Naive thymus-derived CD4-positive, alpha-beta T cell (primary cell): Measurements from ENCODE around the gene ASB16. TPM values are rescaled to one million over a fixed set of nuclear protein-coding genes. Genes with fewer than 3 reads are reported as not detected.
"Not testable (repeated sequence)": the region's sequence is repeated elsewhere in the genome, so short reads cannot be mapped to it uniquely, and the experiment has no call there.

ENCODE experiments used
- ATAC-seq: fragments of 150-1000 bp; cut with Tn5 transposase; 2 replicates; pipeline ENCODE4 v1.10.0; 2021; ENCODE audit warnings: mild to moderate bottlenecking, moderate library complexity
- CTCF ChIA-PET: fragments of 350-600 bp; sonication (Branson Sonifier 250); formaldehyde crosslinking; loops from one replicate; lab custom pipeline; 2021; ENCODE audit warnings: antibody characterized with exemption; lab: Charles Lee
- POLR2A ChIA-PET: fragments of 350-600 bp; sonication (Branson Sonifier 250); formaldehyde crosslinking; loops from one replicate; lab custom pipeline; 2021; ENCODE audit warnings: antibody characterized with exemption, inconsistent platforms; lab: Charles Lee
- DNase-seq, 9 donors: peaks; one replicate each; pipeline versions ENCODE4 v3.0.0 to v3.0.0-alpha.2; 2020 to 2022; ENCODE audit warnings: mixed read lengths in 1 of 9
- H3K27ac ChIP-seq: one replicate; pipeline ENCODE4 v1.7.0; 2013; ENCODE audit warnings: mild to moderate bottlenecking, low read depth, low read length, moderate library complexity
- H3K27me3 ChIP-seq, 2 donors: one replicate each; pipeline ENCODE4 v1.7.0; 2013; ENCODE audit warnings: low read length in 2 of 2, mild to moderate bottlenecking in 2 of 2, moderate library complexity in 2 of 2; ENCODE audit not compliant: control insufficient read depth in 2 of 2, insufficient read depth in 2 of 2
- H3K36me3 ChIP-seq, 3 experiments: 1 replicate in 2 of 3; 2 replicates in 1 of 3; pipeline ENCODE4 v1.7.0; 2013; ENCODE audit warnings: low read length in 3 of 3, mild to moderate bottlenecking in 3 of 3, moderate library complexity in 1 of 3; ENCODE audit not compliant: insufficient read depth in 3 of 3, control insufficient read depth in 2 of 3
- H3K4me1 ChIP-seq, 2 donors: one replicate each; pipeline ENCODE4 v1.7.0; 2013; ENCODE audit warnings: low read length in 2 of 2, mild to moderate bottlenecking in 2 of 2, moderate library complexity in 1 of 2; ENCODE audit not compliant: control insufficient read depth in 2 of 2, insufficient read depth in 2 of 2
- H3K4me3 ChIP-seq: 2 replicates; pipeline ENCODE4 v1.7.0; 2013; ENCODE audit warnings: mild to moderate bottlenecking, low read length
- H3K9me3 ChIP-seq, 3 experiments: 1 replicate in 2 of 3; 2 replicates in 1 of 3; pipeline ENCODE4 v1.7.0; 2013; ENCODE audit warnings: low read length in 3 of 3; ENCODE audit not compliant: control insufficient read depth in 2 of 3
- H3K27ac Mint-ChIP-seq, 9 donors: one replicate each; pipeline ENCODE4 v1.8.0; 2020 to 2022; ENCODE audit warnings: mixed read lengths in 9 of 9, mild to moderate bottlenecking in 8 of 9, moderate library complexity in 5 of 9, inconsistent platforms in 2 of 9
- H3K27me3 Mint-ChIP-seq, 5 donors: one replicate each; pipeline ENCODE4 v1.8.0; 2021 to 2022; ENCODE audit warnings: mixed read lengths in 5 of 5, mild to moderate bottlenecking in 1 of 5
- H3K36me3 Mint-ChIP-seq, 5 donors: one replicate each; pipeline ENCODE4 v1.8.0; 2020 to 2022; ENCODE audit warnings: mixed read lengths in 5 of 5, mild to moderate bottlenecking in 3 of 5, inconsistent platforms in 1 of 5
- H3K4me1 Mint-ChIP-seq, 7 donors: one replicate each; pipeline ENCODE4 v1.8.0; 2020 to 2022; ENCODE audit warnings: mixed read lengths in 7 of 7, mild to moderate bottlenecking in 3 of 7, inconsistent platforms in 1 of 7
- H3K4me3 Mint-ChIP-seq, 10 donors: one replicate each; pipeline ENCODE4 v1.8.0; 2020 to 2022; ENCODE audit warnings: mild to moderate bottlenecking in 10 of 10, mixed read lengths in 10 of 10, moderate library complexity in 6 of 10, inconsistent platforms in 2 of 10
- H3K9me3 Mint-ChIP-seq, 11 donors: one replicate each; pipeline ENCODE4 v1.8.0; 2020 to 2022; ENCODE audit warnings: mixed read lengths in 11 of 11, mild to moderate bottlenecking in 4 of 11, inconsistent platforms in 1 of 11, moderate library complexity in 1 of 11
- intact Hi-C, 2 donors: fragments of 100-400 bp; cut with micrococcal nuclease; formaldehyde crosslinking; loops; one replicate each; pipeline ENCODE4 v1.15.1; 2023
- polyA plus RNA-seq, 2 donors: library from polyadenylated mRNA; unstranded; fragments of 300-500 nt; fragmentation: Illumina TruSeq; gene quantifications; one replicate each; pipeline ENCODE4 v1.2.3, GENCODE V29; 2021
- total RNA-seq, 6 experiments: library from RNA in 5 of 6; stranded (reverse) in 5 of 6; gene quantifications; 1 replicate in 5 of 6; 2 replicates in 1 of 6; pipeline ENCODE4 v1.2.3 and lab custom pipeline; 2021 to 2026

ASB16 gene
- total and polyA plus RNA-seq, 7 experiments from 2014 or later = 0.08 to 0.34 TPM; not detected in 5

DNA sequence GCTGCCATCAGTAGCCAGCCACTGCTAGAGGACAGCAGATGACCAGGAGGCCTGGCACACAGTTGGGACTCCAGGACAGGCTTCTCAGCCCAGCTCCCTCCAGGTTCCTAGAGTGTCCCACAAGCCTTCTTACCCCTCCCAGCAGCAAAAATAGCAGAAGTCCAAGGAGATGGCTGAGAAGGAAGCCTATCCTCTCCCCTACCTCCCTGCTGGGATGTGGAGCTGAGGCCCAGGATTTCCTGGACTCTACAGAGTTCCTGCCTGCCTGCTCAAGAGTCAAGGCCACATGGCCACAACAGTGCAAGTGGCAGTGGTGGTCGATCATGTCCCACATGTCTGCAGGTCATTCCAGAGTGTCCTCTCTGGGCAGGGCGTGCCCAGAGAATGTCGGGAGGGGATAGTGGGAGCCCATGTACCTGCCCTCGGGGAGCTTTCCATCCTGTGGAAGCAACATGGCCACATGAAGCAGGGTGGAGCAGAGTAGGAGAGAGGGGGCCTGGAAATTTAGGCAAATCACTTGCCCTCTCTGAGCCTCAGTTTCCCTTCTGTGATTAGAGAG is 36.5 kb upstream of the ASB16 start:
- H3K4me3 Mint-ChIP-seq = no peak overlapping the region
- CTCF ChIA-PET = interaction anchor here (0.6 kb wide), 1 partner anchor 11 kb away, joined by 3 read pairs; the partner anchor contains the start of gene HDAC5
- peaks cover 0 to 24% (median 0%) of the 10 kb centered on the region in 7 donors for H3K4me1 Mint-ChIP-seq
- POLR2A ChIA-PET = interaction anchor here (1.5 kb wide), 1 partner anchor 11 kb away, joined by 6 read pairs; the partner anchor contains the start of gene HDAC5
- Histone ChIP-seq H3K27me3 (no peaks in the 10 kb centered on the region), H3K4me3 (no peak overlapping the region), H3K36me3 (no peaks in the 10 kb centered on the region), H3K4me1 (no peaks in the 10 kb centered on the region), H3K9me3 (no peaks in the 10 kb centered on the region), H3K27ac (no peak overlapping the region)
- no peaks in the 10 kb centered on the region for H3K36me3 Mint-ChIP-seq
- H3K9me3 Mint-ChIP-seq = peaks cover 0 to 2% (median 0%) of the 10 kb centered on the region in 11 donors
- DNase-seq (no peak), ATAC-seq (no peak)
- H3K27ac Mint-ChIP-seq = no peak overlapping the region
- peaks cover 0 to 5% (median 0%) of the 10 kb centered on the region in 5 donors for H3K27me3 Mint-ChIP-seq
- intact Hi-C loops = no loop called here

DNA sequence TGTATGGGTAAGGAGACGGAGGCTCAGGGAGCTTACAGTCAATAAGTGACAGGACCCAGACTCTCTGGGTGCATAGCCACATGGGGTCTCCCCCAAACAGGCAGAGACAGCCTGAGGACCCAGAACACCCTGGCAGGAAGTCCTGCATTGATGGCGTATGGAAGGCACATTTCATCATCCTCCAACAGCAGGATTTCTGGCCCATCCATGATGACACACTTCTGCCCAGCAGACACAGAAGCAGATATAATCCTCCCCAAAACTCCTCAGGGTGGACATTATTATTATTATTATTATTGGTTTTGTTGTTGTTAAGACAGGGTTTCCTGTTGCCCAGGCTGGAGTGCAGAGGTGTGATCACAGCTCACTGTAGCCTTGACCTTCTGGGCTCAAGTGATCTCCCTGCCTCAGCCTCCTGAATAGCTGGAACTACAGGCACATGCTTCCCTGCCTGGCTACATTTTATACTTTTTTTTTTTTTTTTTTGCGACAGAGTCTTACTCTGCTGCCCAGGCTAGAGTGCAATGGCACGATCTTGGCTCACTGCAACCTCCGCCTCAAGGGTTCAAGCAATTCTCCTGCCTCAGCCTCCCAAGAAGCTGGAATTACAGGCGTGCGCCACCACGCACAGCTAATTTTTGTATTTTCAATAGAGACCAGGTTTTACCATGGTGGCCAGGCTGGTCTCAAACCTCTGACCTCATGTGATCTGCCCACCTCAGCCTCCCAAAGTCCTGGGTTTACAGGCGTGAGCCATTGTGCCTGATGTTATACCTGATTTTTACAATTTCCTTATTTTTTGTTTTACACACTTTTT is 35.5 kb upstream of the ASB16 start:
- ChIA-PET POLR2A (interaction anchor here (0.6 kb wide), 1 partner anchor 1383 kb away, joined by 4 read pairs; no protein-coding TSS in a partner anchor), CTCF (interaction anchor here (0.5 kb wide), 1 partner anchor 94 kb away, joined by 3 read pairs; no protein-coding TSS in a partner anchor)
- Mint-ChIP-seq H3K36me3 (no peaks in the 10 kb centered on the region), H3K4me3 (no peak overlapping the region), H3K4me1 (peaks cover 0 to 24% (median 0%) of the 10 kb centered on the region in 7 donors), H3K9me3 (peaks cover 0 to 2% (median 0%) of the 10 kb centered on the region in 11 donors), H3K27ac (no peak overlapping the region), H3K27me3 (peaks cover 0 to 5% (median 0%) of the 10 kb centered on the region in 5 donors)
- intact Hi-C loops = no loop called here
- Histone ChIP-seq H3K4me3 (no peak overlapping the region), H3K27me3 (no peaks in the 10 kb centered on the region), H3K27ac (no peak overlapping the region), H3K4me1 (no peaks in the 10 kb centered on the region), H3K36me3 (no peaks in the 10 kb centered on the region), H3K9me3 (no peaks in the 10 kb centered on the region)
- DNase-seq = no peak
- ATAC-seq = no peak

DNA sequence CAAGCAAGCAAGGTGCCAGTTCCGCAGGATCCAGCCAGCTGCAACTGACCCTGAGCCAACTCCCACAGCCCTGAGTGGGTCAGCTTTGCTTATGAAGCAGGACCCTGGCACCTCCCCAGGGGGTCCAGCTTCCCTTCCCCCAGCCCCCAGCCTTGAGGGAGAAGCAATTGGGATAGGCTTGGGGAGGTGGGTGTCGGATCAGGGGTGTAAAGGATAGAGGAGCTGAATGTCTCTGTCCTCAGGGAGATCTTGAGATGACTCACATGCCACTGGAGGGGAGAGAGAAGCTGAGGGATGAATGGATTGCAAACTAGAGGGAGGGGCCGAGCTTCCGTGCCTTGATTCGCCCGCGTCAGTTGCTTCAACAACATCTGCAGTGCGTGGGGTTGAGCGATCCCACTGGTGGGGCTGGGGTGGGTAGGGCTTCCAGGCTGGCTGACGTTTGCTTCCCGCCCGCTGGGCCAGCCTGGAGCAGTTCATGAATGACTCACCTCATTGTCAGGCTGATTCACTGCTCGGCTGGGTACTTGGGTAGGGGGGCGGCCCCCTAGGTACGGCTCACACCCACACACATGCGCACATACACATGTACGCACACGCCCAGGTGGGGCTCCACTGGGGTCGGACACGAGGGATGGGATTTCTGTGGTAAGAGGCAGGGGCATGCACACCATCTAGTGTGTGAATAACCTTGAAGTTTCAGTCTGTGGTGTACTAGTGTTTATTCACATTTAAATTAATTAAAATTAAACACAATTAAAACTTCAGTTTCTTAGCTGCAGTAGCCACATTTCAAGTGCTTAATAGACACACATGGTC is 32.4 kb upstream of the ASB16 start:
- Histone ChIP-seq H3K4me3 (no peak overlapping the region), H3K9me3 (no peaks in the 10 kb centered on the region), H3K27ac (no peak overlapping the region), H3K27me3 (no peaks in the 10 kb centered on the region), H3K36me3 (no peaks in the 10 kb centered on the region), H3K4me1 (peaks cover 0 to 9% of the 10 kb centered on the region in 2 donors)
- Mint-ChIP-seq H3K27me3 (peaks cover 0 to 5% (median 0%) of the 10 kb centered on the region in 5 donors), H3K4me1 (peaks cover 0 to 33% (median 12%) of the 10 kb centered on the region in 7 donors), H3K9me3 (peaks cover 0 to 3% (median 0%) of the 10 kb centered on the region in 11 donors), H3K27ac (peak overlapping the region in 1 of 9 donors; percentile 25), H3K4me3 (peak overlapping the region in 1 of 10 donors; percentile 35), H3K36me3 (no peaks in the 10 kb centered on the region)
- DNase-seq = peak in 2 of 9 donors; percentile 54 to 77
- ChIA-PET CTCF (interaction anchor here (1.2 kb wide), 1 partner anchor 11 kb away, joined by 4 read pairs; no protein-coding TSS in a partner anchor), POLR2A (no interaction called here)
- intact Hi-C loops = no loop called here
- ATAC-seq = peak; percentile 46

DNA sequence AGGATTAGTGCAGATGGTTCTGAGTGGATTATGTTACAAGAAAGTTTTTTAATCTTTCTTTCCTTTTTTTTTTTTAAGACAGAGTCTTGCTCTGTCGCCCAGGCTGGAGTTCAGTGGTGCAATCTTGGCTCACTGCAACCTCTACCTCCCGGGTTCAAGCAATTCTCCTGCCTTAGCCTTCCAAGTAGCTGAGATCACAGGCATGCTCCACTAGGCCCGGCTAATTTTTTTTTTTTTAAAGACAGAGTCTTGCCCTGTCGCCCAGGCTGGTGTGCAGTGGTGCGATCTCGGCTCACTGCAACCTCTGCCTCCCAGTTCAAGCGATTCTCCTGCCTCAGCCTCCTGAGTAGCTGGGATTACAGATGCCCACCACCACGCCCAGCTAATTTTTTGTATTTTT is 26.6 kb upstream of the ASB16 start:
- H3K4me3 ChIP-seq, H3K4me1 ChIP-seq, H3K36me3 Mint-ChIP-seq, ATAC-seq, H3K27me3 ChIP-seq, DNase-seq, H3K27ac Mint-ChIP-seq, H3K9me3 Mint-ChIP-seq, H3K27ac ChIP-seq, H3K9me3 ChIP-seq, POLR2A ChIA-PET, H3K27me3 Mint-ChIP-seq, H3K36me3 ChIP-seq, intact Hi-C loops: not testable (repeated sequence)
- peaks cover 0 to 22% (median 11%) of the 10 kb centered on the region in 7 donors for H3K4me1 Mint-ChIP-seq
- CTCF ChIA-PET = interaction anchor here (0.8 to 1.3 kb wide), 2 partner anchors 20 to 1277 kb away, joined by 3 to 4 read pairs; partner anchors contain the start of gene HDAC5
- H3K4me3 Mint-ChIP-seq = peak overlapping the region in 3 of 10 donors; percentile 16 to 73 (median 21)

DNA sequence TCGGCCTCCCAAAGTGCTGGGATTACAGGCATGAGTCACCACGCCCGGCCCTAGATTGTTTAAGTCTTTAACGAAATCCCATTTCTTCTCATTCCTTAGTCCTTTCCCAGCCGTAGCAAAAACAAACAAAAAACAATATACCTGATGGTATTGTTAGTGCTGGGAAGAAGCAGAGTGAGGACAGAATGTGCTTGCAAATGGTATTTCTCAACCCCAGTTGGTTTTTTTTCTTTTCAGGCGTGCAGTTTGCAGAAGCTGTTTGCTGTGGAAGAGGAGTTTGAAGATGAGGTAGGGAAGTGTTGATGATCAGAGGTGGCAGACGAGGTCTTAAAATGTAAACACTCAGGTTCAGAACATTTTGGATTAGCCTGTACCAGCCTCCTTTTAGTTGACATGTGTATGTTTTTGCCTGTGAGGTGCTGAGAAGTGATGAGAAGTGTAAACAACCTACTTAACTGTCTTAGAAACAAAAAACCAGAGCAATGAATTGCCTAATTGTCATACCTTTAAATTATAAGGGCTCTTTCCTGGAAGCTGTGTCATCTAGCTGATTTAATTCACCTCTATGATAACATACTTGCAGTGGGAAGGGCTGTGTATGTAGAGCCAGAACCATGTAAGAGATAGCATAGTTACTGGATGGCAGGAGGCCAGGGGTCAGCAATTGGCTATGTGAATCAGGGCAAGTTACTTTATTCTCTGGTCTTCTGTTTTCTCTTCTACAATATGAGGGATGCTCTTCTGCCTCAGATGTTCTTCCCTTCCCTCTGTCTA is 25.4 kb upstream of the ASB16 start:
- ATAC-seq (no peak), DNase-seq (no peak)
- Mint-ChIP-seq H3K4me1 (peaks cover 0 to 29% (median 12%) of the 10 kb centered on the region in 7 donors), H3K36me3 (peaks cover 0 to 10% (median 0%) of the 10 kb centered on the region in 5 donors), H3K27ac (peak overlapping the region in 1 of 9 donors; percentile 78), H3K27me3 (no peaks in the 10 kb centered on the region), H3K4me3 (no peak overlapping the region), H3K9me3 (peaks cover 0 to 3% (median 0%) of the 10 kb centered on the region in 11 donors)
- Histone ChIP-seq H3K4me1 (peaks cover 0 to 9% of the 10 kb centered on the region in 2 donors), H3K9me3 (no peaks in the 10 kb centered on the region), H3K27me3 (no peaks in the 10 kb centered on the region), H3K36me3 (no peaks in the 10 kb centered on the region), H3K27ac (no peak overlapping the region), H3K4me3 (no peak overlapping the region)
- CTCF ChIA-PET = interaction anchor here (0.7 kb wide), 1 partner anchor 201 kb away, joined by 4 read pairs; no protein-coding TSS in a partner anchor
- POLR2A ChIA-PET = interaction anchor here (0.9 to 1.5 kb wide), 2 partner anchors 15 to 41 kb away, joined by 3 read pairs; no protein-coding TSS in a partner anchor
- intact Hi-C loops = no loop called here
